ENCODE data around the gene SNED1. TPM values are rescaled to one million over a fixed set of nuclear protein-coding genes. Genes with fewer than 3 reads are reported as not detected.

Gene SNED1
- polyA plus RNA-seq, 3 donors: 0.02 to 3.4 (median 0.12) TPM

GRCh38 chr2:241009191-241009590 lies 10.8 kb downstream of the SNED1 start:
- peaks cover 8 to 11% of the 10 kb centered on the region in 2 donors for H3K4me1 ChIP-seq (ENCODE audit: control insufficient read depth in 1 of 2, insufficient read depth in 2 of 2, low read length in 2 of 2)
- intact Hi-C loops (cut with micrococcal nuclease): no loop called here
- peaks cover 7 to 19% (median 18%) of the 10 kb centered on the region in 7 donors for H3K9me3 Mint-ChIP-seq
- no peaks in the 10 kb centered on the region for H3K27me3 ChIP-seq (ENCODE audit: control insufficient read depth in 2 of 2, insufficient read depth in 2 of 2, low read length in 2 of 2)
- H3K4me3 ChIP-seq (replicated peaks in 1 of 3; ENCODE audit: low read depth in 2 of 3, low read length in 3 of 3): no peak overlapping the region
- H3K9ac ChIP-seq (ENCODE audit: insufficient read depth, low read length, poor library complexity, severe bottlenecking): no peak overlapping the region
- H3K27ac Mint-ChIP-seq: no peak overlapping the region
- H3K27me3 Mint-ChIP-seq (ENCODE audit: low read depth in 3 of 3): peaks cover 9 to 32% (median 12%) of the 10 kb centered on the region in 3 donors
- peaks cover 10 to 12% of the 10 kb centered on the region in 2 donors for H3K9me3 ChIP-seq (replicated peaks in 1 of 2; ENCODE audit: control insufficient read depth in 1 of 2, insufficient read depth in 1 of 2, low read length in 2 of 2)
- H3K4me1 Mint-ChIP-seq: peaks cover 9% of the 10 kb centered on the region
- no peak overlapping the region for H3K27ac ChIP-seq (ENCODE audit: low read depth in 1 of 2, low read length in 2 of 2)
- no peaks in the 10 kb centered on the region for H3K79me2 ChIP-seq (ENCODE audit: insufficient read depth, low read length)
- H4K20me1 ChIP-seq (ENCODE audit: insufficient read depth, low read length): no peaks in the 10 kb centered on the region
- no peak overlapping the region for H2AFZ ChIP-seq (ENCODE audit: insufficient read depth, low read depth, low read length, poor library complexity, severe bottlenecking)
- 60% methylated on average over 2 of the region's 2 CpGs for WGBS (ENCODE audit: insufficient coverage)
- DNase-seq: peak in 1 of 3 donors; percentile 1
- H3K4me2 ChIP-seq (replicated peaks; ENCODE audit: extremely low read depth, low read length, poor library complexity, severe bottlenecking): no peak overlapping the region
- peak overlapping the region in 1 of 2 donors; percentile 9 for H3K4me3 Mint-ChIP-seq
- no peak for TF ChIP-seq CTCF (IDR thresholded peaks at IDR 0.05)
- no peaks in the 10 kb centered on the region for H3K36me3 ChIP-seq (replicated peaks in 1 of 2; ENCODE audit: control insufficient read depth in 1 of 2, insufficient read depth in 2 of 2, low read length in 2 of 2)
- H3K36me3 Mint-ChIP-seq: no peaks in the 10 kb centered on the region

DNA sequence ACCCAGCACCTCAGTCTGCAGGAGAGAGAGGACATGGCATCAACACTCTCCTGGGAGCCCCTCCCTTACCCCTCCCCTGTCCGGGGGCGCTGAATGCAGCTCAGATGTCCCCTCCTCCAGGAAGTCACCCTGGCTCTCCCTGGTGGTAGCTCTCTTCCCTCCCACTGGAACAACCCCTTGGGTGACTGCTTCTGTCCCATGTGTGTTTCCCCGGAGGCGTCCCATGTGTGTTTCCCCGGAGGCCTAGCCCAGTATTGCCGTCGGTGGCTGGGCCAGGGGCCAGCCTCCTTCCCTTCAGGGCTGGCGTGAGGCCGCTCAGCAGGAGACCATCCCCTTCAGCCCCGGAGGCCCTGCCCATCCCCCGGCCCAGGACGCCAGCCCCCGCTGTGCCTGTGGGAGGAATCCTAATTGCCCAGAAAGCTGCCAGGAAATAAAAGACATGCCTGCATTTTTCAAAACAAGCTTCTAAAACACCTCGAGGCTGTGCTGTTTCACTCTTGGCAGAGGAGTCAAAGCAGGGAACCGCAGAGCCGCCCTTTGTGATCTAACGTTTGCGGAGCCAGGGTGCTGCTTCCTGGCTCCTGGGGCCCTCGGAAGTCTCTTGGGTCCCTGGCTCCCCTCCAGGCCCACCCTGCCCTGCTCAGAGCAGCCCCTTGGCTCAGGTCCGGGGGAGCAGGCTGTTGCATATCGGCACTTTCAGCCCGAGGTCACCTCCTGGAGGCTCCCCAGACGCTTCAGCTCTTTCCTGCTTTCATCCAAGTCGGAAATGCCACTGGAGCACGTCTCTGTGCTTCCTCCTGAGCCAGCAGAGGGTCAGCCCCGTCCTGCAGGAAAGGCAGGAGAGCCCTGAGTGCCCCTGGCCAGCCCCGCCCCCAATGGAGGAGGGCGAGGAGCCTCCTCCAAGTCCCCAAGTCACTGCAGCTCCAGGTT lies 11.4 kb downstream of the SNED1 start:
- no peaks in the 10 kb centered on the region for H3K79me2 ChIP-seq (ENCODE audit: insufficient read depth, low read length)
- peak overlapping the region; percentile 52 to 82 for H3K4me3 Mint-ChIP-seq
- no peaks in the 10 kb centered on the region for H3K27me3 ChIP-seq (ENCODE audit: control insufficient read depth in 2 of 2, insufficient read depth in 2 of 2, low read length in 2 of 2)
- intact Hi-C loops (cut with micrococcal nuclease): no loop called here
- H3K9me3 ChIP-seq (replicated peaks in 1 of 2; ENCODE audit: control insufficient read depth in 1 of 2, insufficient read depth in 1 of 2, low read length in 2 of 2): peaks cover 6 to 7% of the 10 kb centered on the region in 2 donors
- peak overlapping the region; percentile 67 for H2AFZ ChIP-seq (ENCODE audit: insufficient read depth, low read depth, low read length, poor library complexity, severe bottlenecking)
- H3K27me3 Mint-ChIP-seq (ENCODE audit: low read depth in 3 of 3): peaks cover 9 to 32% (median 12%) of the 10 kb centered on the region in 3 donors
- H4K20me1 ChIP-seq (ENCODE audit: insufficient read depth, low read length): no peaks in the 10 kb centered on the region
- peak overlapping the region; percentile 59 for H3K9ac ChIP-seq (ENCODE audit: insufficient read depth, low read length, poor library complexity, severe bottlenecking)
- H3K4me1 ChIP-seq (ENCODE audit: control insufficient read depth in 1 of 2, insufficient read depth in 2 of 2, low read length in 2 of 2): peaks cover 8 to 11% of the 10 kb centered on the region in 2 donors
- H3K4me3 ChIP-seq (replicated peaks in 1 of 3; ENCODE audit: low read depth in 2 of 3, low read length in 3 of 3): peak overlapping the region in 2 of 3 experiments; percentile 0 to 59
- no peak overlapping the region for H3K27ac Mint-ChIP-seq
- no peaks in the 10 kb centered on the region for H3K36me3 ChIP-seq (replicated peaks in 1 of 2; ENCODE audit: control insufficient read depth in 1 of 2, insufficient read depth in 2 of 2, low read length in 2 of 2)
- peaks cover 9% of the 10 kb centered on the region for H3K4me1 Mint-ChIP-seq
- no peaks in the 10 kb centered on the region for H3K36me3 Mint-ChIP-seq
- no peak for TF ChIP-seq CTCF (IDR thresholded peaks at IDR 0.05)
- 1% methylated on average over 27 of the region's 28 CpGs for WGBS (ENCODE audit: insufficient coverage)
- H3K4me2 ChIP-seq (replicated peaks; ENCODE audit: extremely low read depth, low read length, poor library complexity, severe bottlenecking): peak overlapping the region; percentile 62
- H3K9me3 Mint-ChIP-seq: peaks cover 7 to 14% (median 12%) of the 10 kb centered on the region in 7 donors
- no peak overlapping the region for H3K27ac ChIP-seq (ENCODE audit: low read depth in 1 of 2, low read length in 2 of 2)
- peak in 1 of 3 donors; percentile 2 for DNase-seq

Data from CD14-positive monocyte (primary cell).